Keratinocyte (primary cell): ENCODE measurements around the gene PRELP. TPM values are rescaled to one million over a fixed set of nuclear protein-coding genes. Genes with fewer than 3 reads are reported as not detected.

Experiments used
- DNase-seq: peaks from one replicate; pipeline ENCODE4 v3.0.0-alpha.2; 2011; ENCODE audit warnings: low read depth, missing footprints, low spot score
- FAIRE-seq: peaks from 2 replicates; lab custom pipeline; 2011; peaks lifted over from hg19 to GRCh38; lab: Jason Lieb, UNC
- H2AFZ ChIP-seq: 2 replicates; pipeline ENCODE4 v1.6.0; 2012; ENCODE audit warnings: low read length, control low read depth, inconsistent platforms; ENCODE audit not compliant: control insufficient read depth
- H3K27ac ChIP-seq: 2 replicates; pipeline ENCODE4 v1.5.1; 2011; ENCODE audit warnings: low read length; ENCODE audit not compliant: control insufficient read depth, insufficient read depth
- H3K27me3 ChIP-seq: 3 replicates; pipeline ENCODE4 v1.6.0; 2011; ENCODE audit warnings: low read length; ENCODE audit not compliant: control insufficient read depth, insufficient read depth; ENCODE audit errors: extremely low read depth
- H3K36me3 ChIP-seq, 2 experiments: 2 replicates in 1 of 2; 3 replicates in 1 of 2; pipeline ENCODE4 v1.5.1; 2011; ENCODE audit warnings: low read length in 2 of 2, mild to moderate bottlenecking in 1 of 2; ENCODE audit not compliant: control insufficient read depth in 2 of 2, insufficient read depth in 2 of 2; ENCODE audit errors: extremely low read depth in 1 of 2
- H3K4me1 ChIP-seq: 3 replicates; pipeline ENCODE4 v1.5.1; 2011; ENCODE audit warnings: low read length; ENCODE audit not compliant: control insufficient read depth, insufficient read depth; ENCODE audit errors: extremely low read depth
- H3K4me2 ChIP-seq: 3 replicates; pipeline ENCODE4 v1.6.0; 2011; ENCODE audit warnings: low read depth, low read length; ENCODE audit not compliant: control insufficient read depth, insufficient read depth; ENCODE audit errors: extremely low read depth
- H3K4me3 ChIP-seq, 3 experiments: fragments of 200-600 bp in 1 of 3; sonication (generic) in 1 of 3; 2 replicates in 2 of 3; 3 replicates in 1 of 3; pipeline ENCODE4 v1.5.1; 2011 to 2016; ENCODE audit warnings: low read length in 3 of 3, mild to moderate bottlenecking in 3 of 3, control low read depth in 2 of 3, inconsistent platforms in 1 of 3, low read depth in 1 of 3, mixed read lengths in 1 of 3, mixed run types in 1 of 3, moderate library complexity in 1 of 3; ENCODE audit not compliant: control insufficient read depth in 2 of 3, insufficient read depth in 2 of 3; ENCODE audit errors: extremely low read depth in 1 of 3
- H3K79me2 ChIP-seq: 2 replicates; pipeline ENCODE4 v1.6.0; 2012; ENCODE audit warnings: low read length; ENCODE audit not compliant: control insufficient read depth, insufficient read depth
- H3K9ac ChIP-seq: 3 replicates; pipeline ENCODE4 v1.6.0; 2011; ENCODE audit warnings: low read length; ENCODE audit not compliant: control insufficient read depth, insufficient read depth; ENCODE audit errors: extremely low read depth
- H3K9me1 ChIP-seq: 3 replicates; pipeline ENCODE4 v1.6.0; 2011; ENCODE audit warnings: low read length; ENCODE audit not compliant: control insufficient read depth, insufficient read depth; ENCODE audit errors: extremely low read depth
- H3K9me3 ChIP-seq: 2 replicates; pipeline ENCODE4 v1.5.1; 2012; ENCODE audit warnings: low read depth, low read length; ENCODE audit not compliant: control insufficient read depth
- H4K20me1 ChIP-seq: 3 replicates; pipeline ENCODE4 v1.6.0; 2011; ENCODE audit warnings: low read length; ENCODE audit not compliant: control insufficient read depth, insufficient read depth; ENCODE audit errors: extremely low read depth
- CTCF ChIP-seq, 3 experiments: IDR thresholded peaks in 1 of 3; conservative IDR thresholded peaks in 1 of 3; optimal IDR thresholded peaks in 1 of 3; 2 replicates in 2 of 3; 3 replicates in 1 of 3; pipeline versions ENCODE3 to v1.5.1; 2011; ENCODE audit warnings: low read length in 3 of 3, mild to moderate bottlenecking in 3 of 3, moderate library complexity in 2 of 3, control low read depth in 1 of 3, inconsistent platforms in 1 of 3; ENCODE audit not compliant: insufficient read depth in 2 of 3; ENCODE audit errors: extremely low read depth in 1 of 3
- EZH2 ChIP-seq: IDR thresholded peaks from one replicate; pipeline ENCODE4 v1.6.1; 2012; ENCODE audit warnings: inconsistent platforms, mild to moderate bottlenecking, low read length, moderate library complexity
- dilution Hi-C: fragments of 300-500 bp; cut with MboI; formaldehyde crosslinking; loops from one replicate; pipeline ENCODE4 v1.7.0; 2020; ENCODE audit warnings: low sequenced_read_pairs; ENCODE audit not compliant: extremely low pct_ligation_motif_present
- polyA plus RNA-seq, 5 experiments: library from polyadenylated mRNA; depleted of rRNA in 3 of 5; stranded (reverse) in 3 of 5; stranded (forward) in 1 of 5; unstranded in 1 of 5; fragments of >200 nt; gene quantifications; 1 replicate in 1 of 5; 2 replicates in 3 of 5; 3 replicates in 1 of 5; pipeline versions ENCODE4 v1.2.1 to v1.2.3, GENCODE V29; 2011 to 2012; ENCODE audit warnings: missing spikeins in 2 of 5, low read depth in 1 of 5, low replicate concordance in 1 of 5

PRELP gene
- polyA plus RNA-seq, 1 donor (not counting 4 experiments of a cell fraction or from before 2014, with no cell fraction given): 0.01 TPM

GRCh38 chr1:203456577-203456976 is 19.0 kb upstream of the PRELP start:
- H3K27me3 ChIP-seq: peaks cover 8% of the 10 kb centered on the region
- dilution Hi-C loops: loop anchor here (25.0 kb wide), 1 partner anchor 94 kb away; the partner anchor contains the start of gene FMOD
- no peak for FAIRE-seq
- H2AFZ ChIP-seq: no peak overlapping the region
- no peak overlapping the region for H3K9ac ChIP-seq
- no peak overlapping the region for H3K27ac ChIP-seq
- no peaks in the 10 kb centered on the region for H3K9me3 ChIP-seq
- no peaks in the 10 kb centered on the region for H3K36me3 ChIP-seq
- no peaks in the 10 kb centered on the region for H3K79me2 ChIP-seq
- H3K4me3 ChIP-seq: no peak overlapping the region
- no peak overlapping the region for H3K4me2 ChIP-seq
- no peaks in the 10 kb centered on the region for H3K4me1 ChIP-seq
- H3K9me1 ChIP-seq: no peaks in the 10 kb centered on the region
- no peaks in the 10 kb centered on the region for H4K20me1 ChIP-seq
- DNase-seq: no peak
- TF ChIP-seq CTCF (optimal IDR thresholded peaks at IDR 0.05 in 1 of 3, IDR thresholded peaks at IDR 0.05 in 1 of 3, conservative IDR thresholded peaks at IDR 0.05 in 1 of 3; ENCODE audit: extremely low read depth in 1 of 3, insufficient read depth in 2 of 3, low read length in 3 of 3): no peak
- no peak for TF ChIP-seq EZH2

- H3K4me2 ChIP-seq: no peak overlapping the region
- no peak overlapping the region for H3K27ac ChIP-seq
- H3K9me1 ChIP-seq: no peaks in the 10 kb centered on the region
- peaks cover 11% of the 10 kb centered on the region for H3K27me3 ChIP-seq
- H3K9me3 ChIP-seq: no peaks in the 10 kb centered on the region
- H2AFZ ChIP-seq: no peak overlapping the region
- DNase-seq (no peak), FAIRE-seq (no peak)
- no peak for TF ChIP-seq EZH2
- no peak for TF ChIP-seq CTCF (optimal IDR thresholded peaks at IDR 0.05 in 1 of 3, IDR thresholded peaks at IDR 0.05 in 1 of 3, conservative IDR thresholded peaks at IDR 0.05 in 1 of 3; ENCODE audit: extremely low read depth in 1 of 3, insufficient read depth in 2 of 3, low read length in 3 of 3)
- no peak overlapping the region for H3K4me3 ChIP-seq
- H3K9ac ChIP-seq: no peak overlapping the region
- H4K20me1 ChIP-seq: no peaks in the 10 kb centered on the region
- dilution Hi-C loops: loop anchor here (25.0 kb wide), 1 partner anchor 96 kb away; the partner anchor contains the start of gene FMOD
- no peaks in the 10 kb centered on the region for H3K79me2 ChIP-seq
- peaks cover 2% of the 10 kb centered on the region for H3K4me1 ChIP-seq
- H3K36me3 ChIP-seq: no peaks in the 10 kb centered on the region
These were observed 17.5 kb upstream of the PRELP start for GRCh38 chr1:203458078-203458477.
